Islet of Langerhans (tissue), 1 donor: ENCODE results near the gene DNAJC7.
"Not testable (repeated sequence)": the region's sequence is repeated elsewhere in the genome, so short reads cannot be mapped to it uniquely, and the experiment has no call there.

ENCODE experiments used
- FAIRE-seq: peaks from one replicate; lab custom pipeline; 2011; peaks lifted over from hg19 to GRCh38; lab: Jason Lieb, UNC

Gene DNAJC7

GRCh38 chr17:42012363-42012762 lies 4.9 kb downstream of the DNAJC7 start:
- not testable (repeated sequence) for FAIRE-seq

GRCh38 chr17:42010898-42011516 lies 6.2 kb downstream of the DNAJC7 start:
- FAIRE-seq: no peak

GRCh38 chr17:42010266-42010680 lies 7.0 kb downstream of the DNAJC7 start:
- FAIRE-seq: not testable (repeated sequence)

- FAIRE-seq: no peak
Measured at GRCh38 chr17:42009170-42009569, 8.1 kb downstream of the DNAJC7 start.

- no peak for FAIRE-seq
Measured at GRCh38 chr17:42005166-42005565, 12.1 kb downstream of the DNAJC7 start.

GRCh38 chr17:42002792-42003301 lies 14.4 kb downstream of the DNAJC7 start:
- FAIRE-seq: no peak

- no peak for FAIRE-seq
Measured at GRCh38 chr17:42002175-42002791, 15.0 kb downstream of the DNAJC7 start.

GRCh38 chr17:42001729-42002128 lies 15.5 kb downstream of the DNAJC7 start:
- FAIRE-seq: no peak

GRCh38 chr17:42000413-42001133 lies 16.7 kb downstream of the DNAJC7 start:
- FAIRE-seq: no peak

- FAIRE-seq: no peak
Measured at GRCh38 chr17:41998497-41998896, 18.7 kb downstream of the DNAJC7 start.

GRCh38 chr17:41996855-41997164 lies 20.4 kb downstream of the DNAJC7 start:
- FAIRE-seq: no peak

GRCh38 chr17:41992576-41992975 lies 24.7 kb downstream of the DNAJC7 start:
- FAIRE-seq: no peak

GRCh38 chr17:41989702-41990419 lies 27.4 kb downstream of the DNAJC7 start:
- no peak for FAIRE-seq

GRCh38 chr17:41988418-41988817 lies 28.8 kb downstream of the DNAJC7 start:
- FAIRE-seq: no peak

GRCh38 chr17:41987642-41988041 lies 29.6 kb downstream of the DNAJC7 start:
- FAIRE-seq: no peak

- FAIRE-seq: no peak
Measured at GRCh38 chr17:41986634-41987033, 30.6 kb downstream of the DNAJC7 start.

- FAIRE-seq: no peak
Measured at GRCh38 chr17:41985919-41986318, 31.3 kb downstream of the DNAJC7 start.

GRCh38 chr17:41984454-41984853 lies 32.8 kb downstream of the DNAJC7 start:
- FAIRE-seq: no peak

- FAIRE-seq: peak; percentile 43
Measured at GRCh38 chr17:41982026-41982760, 35.0 kb downstream of the DNAJC7 start.

GRCh38 chr17:41977991-41978390 lies 39.2 kb downstream of the DNAJC7 start:
- no peak for FAIRE-seq

- no peak for FAIRE-seq
Measured at GRCh38 chr17:41976142-41976768, 41.0 kb downstream of the DNAJC7 start.
